Measurements from ENCODE around the gene ZBTB2. TPM values are rescaled to one million over a fixed set of nuclear protein-coding genes. Genes with fewer than 3 reads are reported as not detected.
"Not testable (repeated sequence)": the region's sequence is repeated elsewhere in the genome, so short reads cannot be mapped to it uniquely, and the experiment has no call there.

The ZBTB2 gene
- total RNA-seq, 3 donors from 2014 or later (not counting 1 experiment from before 2014, with no cell fraction given) = 27.4 to 36.9 (median 29.9) TPM

DNA sequence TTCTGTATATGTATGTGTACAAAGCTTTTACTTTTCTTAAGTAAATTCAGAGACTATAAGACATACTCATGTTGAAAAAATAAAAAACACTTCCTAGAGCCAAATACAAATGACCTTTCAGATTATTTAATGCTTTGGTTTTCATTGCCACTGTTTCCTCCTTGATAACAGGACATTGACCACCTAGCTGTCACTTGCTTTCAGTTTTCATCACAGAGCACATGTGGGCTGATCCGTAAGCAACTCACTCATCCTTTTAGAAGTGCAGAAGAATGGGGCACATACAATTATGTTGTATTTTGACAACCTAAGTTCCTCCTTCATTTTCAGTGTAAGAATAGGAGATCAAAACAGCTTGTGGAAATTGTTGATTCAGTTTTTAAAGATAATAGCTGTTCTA is 6.2 kb downstream of the ZBTB2 start:
- Mint-ChIP-seq H3K9me3 (no peaks in the 10 kb centered on the region), H3K27ac (peak overlapping the region; percentile 78 to 95), H3K4me3 (peak overlapping the region; percentile 22), H3K4me1 (peaks cover 51 to 54% of the 10 kb centered on the region in 2 donors), H3K27me3 (ENCODE audit: low read depth in 2 of 2) (no peaks in the 10 kb centered on the region), H3K36me3 (no peaks in the 10 kb centered on the region)
- no peak for ATAC-seq
- H3K36me3 ChIP-seq (ENCODE audit: control insufficient read depth, insufficient read depth, low read length) = peaks cover 5% of the 10 kb centered on the region
- no peak for TF ChIP-seq CTCF (IDR thresholded peaks at IDR 0.05)
- H3K27me3 ChIP-seq (ENCODE audit: control insufficient read depth, insufficient read depth, low read length) = no peaks in the 10 kb centered on the region
- H3K4me3 ChIP-seq (ENCODE audit: low read length) = no peak overlapping the region
- DNase-seq = peak in 1 of 2 donors; percentile 52
- H3K4me1 ChIP-seq (ENCODE audit: control insufficient read depth, insufficient read depth, low read length) = peaks cover 30% of the 10 kb centered on the region
- H3K27ac ChIP-seq (ENCODE audit: low read length) = peak overlapping the region; percentile 19
- intact Hi-C loops (cut with micrococcal nuclease) = loop anchor here (10.0 kb wide), 1 partner anchor 1600 kb away; the partner anchor contains the start of gene FBXO5
- no peaks in the 10 kb centered on the region for H3K9me3 ChIP-seq (ENCODE audit: control insufficient read depth, insufficient read depth, low read length)
- 43% methylated on average over 1 of the region's 1 CpG for WGBS (ENCODE audit: insufficient coverage)

DNA sequence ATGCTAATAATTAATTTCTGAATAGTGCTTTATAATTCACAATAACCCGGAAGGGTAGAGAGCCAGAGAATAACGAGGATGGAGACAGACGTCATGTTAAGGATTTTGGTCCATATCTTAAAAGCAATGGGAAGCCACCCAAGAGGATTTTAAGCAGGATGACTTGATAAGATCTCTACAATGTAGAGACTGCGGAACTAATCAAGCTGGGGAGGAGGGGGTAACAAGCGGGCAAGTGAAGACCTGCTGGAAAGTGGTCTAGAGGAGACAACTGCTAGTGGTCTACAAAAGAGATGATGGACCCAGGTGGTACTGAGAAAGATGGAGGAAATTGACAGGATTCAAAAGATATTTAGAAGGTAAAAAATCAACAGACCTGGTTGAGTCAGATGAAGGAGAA is 7.2 kb downstream of the ZBTB2 start:
- Histone ChIP-seq H3K4me1 (ENCODE audit: control insufficient read depth, insufficient read depth, low read length) (peaks cover 33% of the 10 kb centered on the region), H3K36me3 (ENCODE audit: control insufficient read depth, insufficient read depth, low read length) (peaks cover 5% of the 10 kb centered on the region), H3K27ac (ENCODE audit: low read length) (no peak overlapping the region), H3K9me3 (ENCODE audit: control insufficient read depth, insufficient read depth, low read length) (no peaks in the 10 kb centered on the region), H3K27me3 (ENCODE audit: control insufficient read depth, insufficient read depth, low read length) (no peaks in the 10 kb centered on the region), H3K4me3 (ENCODE audit: low read length) (no peak overlapping the region)
- Mint-ChIP-seq H3K27ac (peak overlapping the region; percentile 78 to 95), H3K27me3 (ENCODE audit: low read depth in 2 of 2) (no peaks in the 10 kb centered on the region), H3K4me1 (peaks cover 56% of the 10 kb centered on the region in 2 donors), H3K9me3 (no peaks in the 10 kb centered on the region), H3K36me3 (no peaks in the 10 kb centered on the region), H3K4me3 (peak overlapping the region; percentile 7)
- 79% methylated on average over 5 of the region's 5 CpGs for WGBS (ENCODE audit: insufficient coverage)
- no peak for DNase-seq
- no peak for TF ChIP-seq CTCF (IDR thresholded peaks at IDR 0.05)
- ATAC-seq = no peak
- intact Hi-C loops (cut with micrococcal nuclease) = loop anchor here (10.0 kb wide), 1 partner anchor 1601 kb away; the partner anchor contains the start of gene FBXO5

DNA sequence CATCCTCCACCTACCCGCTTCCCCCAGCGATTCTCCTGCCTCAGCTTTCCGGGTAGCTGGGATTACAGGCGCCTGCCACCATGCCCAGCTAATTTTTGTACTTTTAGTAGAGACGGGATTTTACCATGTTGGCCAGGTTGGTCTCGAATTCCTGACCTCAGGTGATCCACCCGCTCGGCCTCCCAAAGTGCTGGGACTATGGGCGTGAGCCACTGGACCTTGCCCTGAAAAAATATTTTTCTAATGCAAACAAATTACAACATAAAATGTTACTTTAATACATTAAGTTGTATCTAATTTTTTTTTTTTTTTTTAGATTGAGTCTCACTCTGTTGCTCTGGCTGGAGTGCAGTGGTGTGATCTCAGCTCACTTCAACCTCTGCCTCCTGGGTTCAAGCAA is 8.7 kb downstream of the ZBTB2 start:
- H3K36me3 Mint-ChIP-seq; H3K27me3 Mint-ChIP-seq (ENCODE audit: low read depth in 2 of 2); H3K4me3 ChIP-seq (ENCODE audit: low read length); H3K4me3 Mint-ChIP-seq; H3K9me3 Mint-ChIP-seq; ATAC-seq; H3K27ac ChIP-seq (ENCODE audit: low read length); H3K9me3 ChIP-seq (ENCODE audit: control insufficient read depth, insufficient read depth, low read length); DNase-seq; H3K27me3 ChIP-seq (ENCODE audit: control insufficient read depth, insufficient read depth, low read length); H3K36me3 ChIP-seq (ENCODE audit: control insufficient read depth, insufficient read depth, low read length): not testable (repeated sequence)
- H3K4me1 ChIP-seq (ENCODE audit: control insufficient read depth, insufficient read depth, low read length) = peaks cover 20% of the 10 kb centered on the region
- H3K4me1 Mint-ChIP-seq = peaks cover 58 to 65% of the 10 kb centered on the region in 2 donors
- WGBS (ENCODE audit: insufficient coverage) = 95% methylated on average over 9 of the region's 9 CpGs
- peak overlapping the region in 1 of 2 donors; percentile 94 for H3K27ac Mint-ChIP-seq
- intact Hi-C loops (cut with micrococcal nuclease) = loop anchor here (10.0 kb wide), 1 partner anchor 1602 kb away; the partner anchor contains the start of gene FBXO5

DNA sequence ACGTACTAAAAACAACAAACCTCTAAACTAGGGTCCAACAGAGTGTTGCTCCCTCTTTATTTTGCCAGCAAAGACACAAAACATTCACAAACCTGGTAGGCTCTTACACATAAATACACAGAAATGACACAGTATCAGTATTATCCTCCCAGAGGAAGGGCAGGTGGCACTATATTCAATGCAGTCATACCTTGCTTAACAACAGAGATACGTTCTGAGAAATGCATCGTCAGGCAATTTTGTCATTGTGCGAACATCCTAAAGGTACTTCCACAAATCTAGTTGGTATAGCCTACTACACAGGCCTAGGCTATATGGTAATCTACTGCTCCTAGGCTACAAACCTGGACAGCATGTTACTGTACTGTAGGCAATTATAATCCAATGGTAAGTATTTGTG is 9.6 kb downstream of the ZBTB2 start:
- intact Hi-C loops (cut with micrococcal nuclease) = loop anchor here (10.0 kb wide), 1 partner anchor 1603 kb away; the partner anchor contains the start of gene FBXO5
- peak overlapping the region; percentile 94 to 95 for H3K27ac Mint-ChIP-seq
- no peaks in the 10 kb centered on the region for H3K27me3 Mint-ChIP-seq (ENCODE audit: low read depth in 2 of 2)

More for the DNA sequence above, 9.6 kb downstream of the ZBTB2 start:
- Mint-ChIP-seq H3K4me3 (peak overlapping the region; percentile 86), H3K36me3 (no peaks in the 10 kb centered on the region), H3K9me3 (no peaks in the 10 kb centered on the region), H3K4me1 (peaks cover 60 to 68% of the 10 kb centered on the region in 2 donors)
- H3K4me1 ChIP-seq (ENCODE audit: control insufficient read depth, insufficient read depth, low read length) = peaks cover 22% of the 10 kb centered on the region
- no peaks in the 10 kb centered on the region for H3K9me3 ChIP-seq (ENCODE audit: control insufficient read depth, insufficient read depth, low read length)
- peaks cover 2% of the 10 kb centered on the region for H3K36me3 ChIP-seq (ENCODE audit: control insufficient read depth, insufficient read depth, low read length)
- WGBS (ENCODE audit: insufficient coverage) = 81% methylated on average over 4 of the region's 4 CpGs
- no peak for TF ChIP-seq CTCF (IDR thresholded peaks at IDR 0.05)
- no peak for ATAC-seq
- no peaks in the 10 kb centered on the region for H3K27me3 ChIP-seq (ENCODE audit: control insufficient read depth, insufficient read depth, low read length)
- DNase-seq = no peak
- no peak overlapping the region for H3K27ac ChIP-seq (ENCODE audit: low read length)
- H3K4me3 ChIP-seq (ENCODE audit: low read length) = no peak overlapping the region
